GM19452 (cell line): Measurements from ENCODE around the gene KCNQ2.

ENCODE experiments used
- ATAC-seq: cut with Tn5 transposase; IDR thresholded peaks from one replicate; pipeline ENCODE4 v1.9.1; 2021; ENCODE audit not compliant: unreplicated experiment

The KCNQ2 gene

GRCh38 chr20:63455568-63455859, 16.9 kb downstream of the KCNQ2 start:
- ATAC-seq, result no peak

GRCh38 chr20:63454731-63455567, 17.5 kb downstream of the KCNQ2 start:
- no peak for ATAC-seq

DNA sequence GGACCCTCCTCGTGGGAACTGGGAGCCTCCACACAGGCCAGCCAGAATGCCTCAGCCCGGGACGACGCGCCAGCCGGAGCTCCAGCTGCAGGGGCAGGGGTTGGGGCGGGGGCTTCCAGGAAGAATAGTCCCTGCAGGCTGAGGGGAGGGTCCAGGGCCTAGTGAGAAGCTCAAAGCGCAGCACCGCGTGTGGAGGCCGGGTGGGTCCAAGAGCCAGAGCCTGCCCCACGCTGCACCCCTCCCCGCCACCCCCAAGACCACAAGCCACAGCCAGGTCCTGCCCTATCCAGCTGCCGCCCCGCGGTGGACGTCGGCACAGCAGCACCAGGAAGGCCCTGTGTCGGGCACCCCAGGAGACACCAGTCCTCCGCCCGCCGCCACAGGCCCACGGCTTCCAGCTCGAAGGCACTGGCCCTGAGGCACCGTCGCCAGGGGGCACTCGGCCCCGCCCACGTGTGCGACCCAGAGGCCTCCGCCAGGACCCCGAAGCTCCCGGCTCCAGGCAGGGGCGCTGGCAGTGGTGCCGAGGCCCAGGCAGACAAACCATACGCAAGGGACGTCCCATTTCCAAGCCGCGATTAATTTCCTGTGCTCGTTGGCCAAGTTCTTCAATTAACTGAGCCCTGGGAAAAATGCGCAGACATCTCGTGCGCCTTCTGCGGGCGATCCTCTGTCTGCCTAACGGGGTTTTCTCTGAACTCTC, 19.5 kb downstream of the KCNQ2 start:
- ATAC-seq, result no peak

- no peak for ATAC-seq
Measured at GRCh38 chr20:63452341-63452740, 20.1 kb downstream of the KCNQ2 start.

GRCh38 chr20:63451821-63452220, 20.6 kb downstream of the KCNQ2 start:
- ATAC-seq, result no peak

DNA sequence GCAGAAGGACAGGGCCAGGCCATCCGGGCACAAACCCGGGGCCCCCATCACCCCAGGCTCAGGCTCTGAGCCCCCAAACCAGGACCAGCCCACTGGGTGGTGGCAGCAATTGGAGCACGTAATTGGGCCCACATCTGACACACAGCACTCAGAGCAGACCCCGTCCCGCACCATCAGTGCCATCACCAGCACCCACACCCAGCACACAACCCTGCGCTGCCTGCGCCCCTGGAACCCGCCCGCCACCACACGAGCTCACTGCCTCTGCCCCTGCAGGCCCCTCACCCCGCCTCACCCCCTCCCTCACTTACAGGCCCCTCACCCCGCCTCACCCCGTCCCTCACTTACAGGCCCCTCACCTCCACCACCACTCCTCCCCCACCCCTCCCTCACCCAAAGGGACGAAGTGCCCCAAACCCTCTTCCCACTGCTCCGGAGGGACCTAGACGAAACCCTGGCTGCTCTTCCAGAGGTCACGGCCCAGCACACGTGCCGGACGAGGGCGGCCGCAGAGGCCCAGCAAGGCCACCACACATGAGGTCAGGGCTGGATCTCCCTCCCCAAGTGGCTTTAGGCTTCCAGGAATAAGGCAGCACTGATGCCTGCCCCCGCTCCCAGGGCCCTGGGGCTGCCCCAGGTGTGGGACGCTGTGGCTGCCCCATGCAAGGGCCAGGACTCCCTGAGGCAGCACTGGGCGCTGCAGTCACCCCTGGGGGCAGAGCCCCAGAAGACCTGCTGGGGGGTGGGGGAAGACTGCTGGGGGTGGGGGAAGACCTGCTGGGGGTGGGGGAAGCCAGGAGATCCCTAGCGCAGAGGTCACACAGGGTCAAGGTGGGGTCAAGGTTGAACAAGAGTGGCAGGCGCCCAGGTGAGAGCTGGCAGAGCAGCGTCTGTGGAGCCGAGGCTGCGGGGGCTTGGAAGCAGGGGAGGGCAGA, 22.4 kb downstream of the KCNQ2 start:
- ATAC-seq, result no peak

DNA sequence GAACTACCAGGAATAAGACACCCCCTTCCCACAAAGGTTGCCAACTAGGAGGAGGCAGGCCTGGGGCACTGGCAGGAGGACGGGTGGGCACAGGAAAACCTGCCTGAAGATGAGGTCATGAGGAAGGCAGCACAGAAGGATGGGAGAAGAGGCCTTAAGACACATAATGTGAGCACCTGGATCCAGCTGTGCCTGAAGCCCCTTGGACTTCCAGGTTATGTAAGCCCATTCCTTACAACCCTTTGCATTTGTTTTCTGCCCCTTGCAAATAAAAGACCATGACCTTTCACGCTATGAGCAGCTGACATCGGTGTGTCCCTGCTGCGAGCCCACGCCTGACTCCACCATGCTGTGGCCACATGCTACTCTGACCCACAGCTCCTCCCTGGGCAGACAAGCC, 23.4 kb downstream of the KCNQ2 start:
- no peak for ATAC-seq

- ATAC-seq, result no peak
Measured at GRCh38 chr20:63448031-63448430, 24.4 kb downstream of the KCNQ2 start.

DNA sequence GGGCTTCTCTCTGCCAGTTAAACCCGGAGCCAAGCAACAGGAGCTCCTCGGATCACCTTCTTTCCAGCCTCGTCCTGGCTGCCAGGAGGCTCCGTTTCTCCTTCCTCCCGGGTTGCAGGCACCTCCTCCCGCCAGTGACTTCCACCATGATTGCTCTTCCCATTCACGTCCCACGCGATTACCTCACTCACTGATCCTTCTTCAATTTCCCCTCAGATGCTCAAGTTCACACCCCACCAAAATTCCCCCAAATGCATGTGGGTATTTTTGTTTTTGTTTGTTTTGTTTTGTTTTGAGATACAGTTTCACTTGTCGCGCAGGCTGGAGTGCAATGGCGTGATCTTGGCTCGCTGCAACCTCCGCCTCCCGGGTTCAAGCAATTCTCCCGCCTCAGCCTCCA, 25.1 kb downstream of the KCNQ2 start:
- no peak for ATAC-seq

DNA sequence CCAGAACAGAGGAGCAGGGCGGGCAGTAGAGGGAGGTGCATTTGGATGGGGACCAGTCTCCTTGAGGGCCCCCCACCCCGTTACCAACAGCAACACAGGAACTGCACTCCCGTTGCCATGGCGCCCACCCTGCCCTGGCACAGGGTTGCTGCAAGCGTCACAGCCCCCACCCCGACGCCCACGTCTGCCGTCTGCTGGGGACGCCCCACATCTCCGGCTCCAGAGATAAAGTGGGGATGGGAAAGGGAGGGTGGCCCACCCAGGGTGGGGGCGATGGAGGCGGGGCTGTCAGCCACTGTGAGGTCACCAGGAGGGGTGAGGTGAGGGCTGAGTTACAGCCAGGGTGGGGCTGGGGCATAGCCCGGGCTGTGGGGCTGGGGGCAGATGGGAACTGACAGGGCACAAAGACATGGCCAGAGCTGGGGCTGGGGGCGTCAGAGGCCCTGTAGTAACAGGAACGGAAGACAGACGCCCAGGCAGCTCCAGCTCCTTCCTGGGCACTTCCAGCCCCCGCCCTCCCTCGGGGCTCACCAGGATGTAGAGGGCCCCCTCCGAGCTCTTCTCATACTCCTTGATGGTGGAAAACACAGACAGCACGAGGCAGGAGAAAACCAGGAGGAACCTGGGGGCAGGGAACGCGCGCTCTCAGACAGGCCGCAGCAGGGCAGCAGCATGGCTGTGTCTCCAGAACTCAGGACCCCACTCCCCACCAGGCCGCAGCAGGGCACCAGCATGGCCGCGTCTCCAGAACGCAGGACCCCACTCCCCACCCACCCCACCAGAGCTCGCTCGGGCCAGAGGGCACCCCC, 26.0 kb downstream of the KCNQ2 start:
- no peak for ATAC-seq

GRCh38 chr20:63445075-63445734, 27.2 kb downstream of the KCNQ2 start:
- no peak for ATAC-seq

- ATAC-seq, result no peak
Measured at GRCh38 chr20:63444548-63444947, 27.9 kb downstream of the KCNQ2 start.

GRCh38 chr20:63443606-63444395, 28.7 kb downstream of the KCNQ2 start:
- ATAC-seq, result no peak

- ATAC-seq, result no peak
Measured at GRCh38 chr20:63442100-63442493, 30.4 kb downstream of the KCNQ2 start.

GRCh38 chr20:63441136-63442099, 31.0 kb downstream of the KCNQ2 start:
- ATAC-seq, result no peak

DNA sequence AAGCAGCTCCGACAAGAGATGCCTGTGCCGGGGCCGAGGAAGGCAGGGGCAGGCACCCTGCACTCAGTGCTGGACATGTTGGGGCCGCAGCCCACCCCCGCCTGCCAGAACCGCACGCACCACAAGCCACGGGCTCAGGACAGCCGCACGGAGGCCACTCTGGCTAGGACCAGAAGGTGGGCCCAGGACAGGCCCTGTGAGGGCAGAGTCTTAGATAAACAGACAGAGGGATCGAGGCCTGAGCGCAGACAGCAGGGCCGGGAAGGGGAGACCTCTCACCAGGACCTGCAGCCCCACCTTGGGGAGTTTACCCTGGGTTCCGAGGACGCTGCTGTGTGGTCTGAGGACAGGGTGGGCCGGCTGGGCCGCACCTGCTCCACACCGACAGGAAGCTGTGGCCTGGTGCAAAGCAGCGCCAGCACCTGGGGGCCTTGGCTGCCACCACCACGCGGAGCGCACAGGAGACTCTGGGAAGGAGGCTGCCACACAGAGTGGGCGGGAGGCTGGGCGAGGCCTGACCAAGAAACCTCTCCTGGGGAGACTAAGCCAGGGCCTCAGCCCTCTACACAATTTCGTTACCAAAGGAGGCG, 32.0 kb downstream of the KCNQ2 start:
- no peak for ATAC-seq

DNA sequence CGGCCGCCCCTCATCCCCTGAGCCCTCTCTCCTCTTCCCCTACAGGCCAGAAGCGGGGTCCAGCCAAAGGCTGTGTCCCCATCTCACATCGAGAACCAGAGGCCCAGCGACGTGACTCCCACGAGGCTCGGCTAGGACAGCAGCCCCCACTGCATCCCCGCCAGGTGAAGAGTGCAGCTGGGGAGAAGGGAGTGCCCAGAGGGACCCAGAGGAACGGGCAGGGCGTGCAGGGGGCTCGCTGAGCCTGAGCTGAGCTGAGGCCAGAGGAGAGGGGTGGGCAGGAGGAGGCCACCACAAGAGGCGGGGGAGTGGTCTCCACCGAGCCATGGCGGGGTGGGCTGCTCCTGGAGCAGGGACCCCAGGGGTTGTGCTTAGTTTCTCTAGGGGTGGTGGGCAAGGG, 32.6 kb downstream of the KCNQ2 start:
- ATAC-seq, result no peak

GRCh38 chr20:63438121-63438520, 34.3 kb downstream of the KCNQ2 start:
- ATAC-seq, result no peak
